Body of pancreas (tissue), 4 donors: Measurements from ENCODE around the gene TSTD2. TPM values are rescaled to one million over a fixed set of nuclear protein-coding genes. Genes with fewer than 3 reads are reported as not detected.

ENCODE experiments used
- ATAC-seq: fragments of 150-250 bp; one replicate; pipeline ENCODE4 v1.9.1; 2016
- DNase-seq, 4 donors: peaks; one replicate each; pipeline ENCODE4 v3.0.0-alpha.2; 2019
- H3K27ac ChIP-seq, 4 donors: fragments of 200-600 bp; sonication (generic); 1 replicate in 3 of 4; 2 replicates in 1 of 4; pipeline versions ENCODE4 v1.5.1 to v1.6.1; 2016 to 2019; ENCODE audit warnings: mild to moderate bottlenecking in 1 of 4, mixed read lengths in 1 of 4, moderate library complexity in 1 of 4
- H3K27me3 ChIP-seq, 2 donors: fragments of 200-600 bp; sonication (generic); one replicate each; pipeline ENCODE4 v1.6.0; 2016; ENCODE audit warnings: mild to moderate bottlenecking in 1 of 2
- H3K36me3 ChIP-seq, 2 donors: fragments of 200-600 bp; sonication (generic); replicated peaks in 1 of 2; 2 replicates each; pipeline ENCODE4 v1.5.1; 2016; ENCODE audit warnings: low read depth in 2 of 2; ENCODE audit not compliant: insufficient read depth in 1 of 2
- H3K4me1 ChIP-seq: fragments of 200-600 bp; sonication (generic); one replicate; pipeline ENCODE4 v1.6.0; 2016
- H3K4me3 ChIP-seq, 2 donors: fragments of 200-600 bp; sonication (generic); 1 replicate in 1 of 2; 2 replicates in 1 of 2; pipeline ENCODE4 v1.5.1; 2016 to 2019
- H3K9me3 ChIP-seq, 3 donors: fragments of 200-600 bp; sonication (generic); 1 replicate in 2 of 3; 2 replicates in 1 of 3; pipeline ENCODE4 v1.5.1; 2016
- CTCF ChIP-seq, 7 experiments: fragments of 450-650 bp in 4 of 7; fragments of 200-600 bp in 3 of 7; sonication (generic) in 3 of 7; IDR thresholded peaks; one replicate each; pipeline ENCODE4 v1.5.1; 2016 to 2019; ENCODE audit warnings: antibody characterized with exemption in 7 of 7
- POLR2A ChIP-seq, 3 donors: fragments of 450-650 bp; IDR thresholded peaks; one replicate each; pipeline ENCODE4 v1.6.1; 2016; ENCODE audit warnings: antibody characterized with exemption in 3 of 3, mild to moderate bottlenecking in 2 of 3
- WGBS, 2 donors: methylation state at CpG; one replicate each; pipeline ENCODE4 v1.1.5; 2017; 5-methylcytosine and 5-hydroxymethylcytosine counted together
- intact Hi-C: fragments of 100-400 bp; cut with DNase I; formaldehyde crosslinking; loops from one replicate; pipeline ENCODE4 v1.15.1; 2023
- total RNA-seq, 2 donors: library from RNA; depleted of rRNA; stranded (reverse); fragments of >200 nt; gene quantifications; one replicate each; pipeline ENCODE4 v1.1.0, GENCODE V29; 2016

The TSTD2 gene
- total RNA-seq, 2 donors from 2014 or later, result 10.9 to 16.6 TPM

DNA sequence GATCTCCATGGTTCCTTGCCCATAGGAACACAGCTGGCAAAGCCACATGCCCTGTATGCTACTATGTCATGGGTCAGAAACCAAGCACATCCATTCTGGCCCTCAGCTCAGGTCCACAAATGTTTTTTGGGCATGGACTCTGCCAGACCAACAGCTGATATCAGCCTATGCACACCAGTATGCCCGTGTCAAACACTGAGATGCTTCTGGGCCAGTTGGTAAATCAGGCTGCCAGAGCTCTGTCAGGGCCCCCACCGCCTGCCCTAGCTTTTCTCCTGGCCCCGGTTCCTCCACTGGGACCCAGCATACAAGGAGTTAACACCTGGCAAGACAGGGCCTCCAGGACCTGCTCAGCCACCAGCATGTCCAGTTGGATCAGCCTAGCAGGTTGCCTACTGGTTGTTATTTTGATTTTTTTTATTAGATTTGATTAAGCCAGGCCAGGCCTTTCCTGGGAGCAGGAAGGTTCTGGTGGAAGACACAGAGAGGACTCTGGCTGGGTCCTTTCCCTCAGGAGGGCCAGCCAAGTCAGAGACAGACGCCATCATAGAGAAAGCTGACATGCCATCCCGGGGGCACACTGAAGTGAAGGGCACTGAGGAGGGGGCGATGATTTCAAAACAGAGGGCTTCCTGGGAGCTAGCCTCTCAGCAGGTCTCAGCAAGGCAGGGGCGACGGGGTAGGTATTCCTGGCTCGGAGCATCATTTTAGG is 65.8 kb downstream of the TSTD2 start:
- Histone ChIP-seq H3K27me3 (no peaks in the 10 kb centered on the region), H3K4me3 (no peak overlapping the region), H3K9me3 (no peaks in the 10 kb centered on the region), H3K27ac (no peak overlapping the region), H3K4me1 (peaks cover 4% of the 10 kb centered on the region), H3K36me3 (peaks cover 0 to 4% of the 10 kb centered on the region in 2 donors)
- DNase-seq (no peak), ATAC-seq (no peak)
- intact Hi-C loops, result no loop called here
- TF ChIP-seq CTCF (IDR thresholded peaks at IDR 0.05) (no peak), POLR2A (IDR thresholded peaks at IDR 0.05) (no peak)
- WGBS, 2 donors, result 48 to 70% methylated on average over 7 to 9 of the region's 9 CpGs

DNA sequence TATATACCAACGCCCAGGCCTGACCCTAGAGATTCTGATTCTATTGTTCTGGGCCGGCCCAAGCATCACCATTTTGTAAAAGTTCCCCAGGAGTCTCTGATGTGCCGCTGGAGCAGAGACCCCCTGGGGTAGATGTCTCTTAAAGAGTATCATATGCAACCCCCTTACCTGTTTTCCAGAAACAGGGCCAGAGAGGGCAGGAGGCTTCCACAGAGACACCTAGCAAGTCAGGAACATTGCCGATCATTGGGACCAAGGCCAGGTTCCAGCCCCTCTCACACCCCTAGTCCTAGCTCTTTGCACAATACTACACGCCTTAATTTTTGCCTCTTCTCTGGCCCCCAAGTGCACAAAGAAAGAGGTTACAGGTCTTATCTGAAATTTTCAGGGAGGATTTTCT is 67.9 kb downstream of the TSTD2 start:
- 69 to 88% methylated on average over 5 of the region's 5 CpGs for WGBS, 2 donors
- Histone ChIP-seq H3K4me3 (no peak overlapping the region), H3K9me3 (no peaks in the 10 kb centered on the region), H3K36me3 (peaks cover 0 to 2% of the 10 kb centered on the region in 2 donors), H3K27me3 (no peaks in the 10 kb centered on the region), H3K27ac (no peak overlapping the region), H3K4me1 (peaks cover 4% of the 10 kb centered on the region)
- ATAC-seq (no peak), DNase-seq (no peak)
- TF ChIP-seq POLR2A (IDR thresholded peaks at IDR 0.05) (no peak), CTCF (IDR thresholded peaks at IDR 0.05) (no peak)
- intact Hi-C loops, result no loop called here

- 46 to 51% methylated on average over 14 of the region's 14 CpGs for WGBS, 2 donors
- Histone ChIP-seq H3K9me3 (no peaks in the 10 kb centered on the region), H3K27me3 (no peaks in the 10 kb centered on the region), H3K27ac (no peak overlapping the region), H3K4me3 (no peak overlapping the region), H3K4me1 (peaks cover 4% of the 10 kb centered on the region), H3K36me3 (peaks cover 0 to 1% of the 10 kb centered on the region in 2 donors)
- DNase-seq (peak in 3 of 4 donors; percentile 26 to 42 (median 36)), ATAC-seq (no peak)
- no peak for TF ChIP-seq CTCF (IDR thresholded peaks at IDR 0.05)
- TF ChIP-seq POLR2A (IDR thresholded peaks at IDR 0.05), result no peak
- intact Hi-C loops, result no loop called here
Observed at GRCh38 chr9:97564291-97565175, 68.6 kb downstream of the TSTD2 start.

DNA sequence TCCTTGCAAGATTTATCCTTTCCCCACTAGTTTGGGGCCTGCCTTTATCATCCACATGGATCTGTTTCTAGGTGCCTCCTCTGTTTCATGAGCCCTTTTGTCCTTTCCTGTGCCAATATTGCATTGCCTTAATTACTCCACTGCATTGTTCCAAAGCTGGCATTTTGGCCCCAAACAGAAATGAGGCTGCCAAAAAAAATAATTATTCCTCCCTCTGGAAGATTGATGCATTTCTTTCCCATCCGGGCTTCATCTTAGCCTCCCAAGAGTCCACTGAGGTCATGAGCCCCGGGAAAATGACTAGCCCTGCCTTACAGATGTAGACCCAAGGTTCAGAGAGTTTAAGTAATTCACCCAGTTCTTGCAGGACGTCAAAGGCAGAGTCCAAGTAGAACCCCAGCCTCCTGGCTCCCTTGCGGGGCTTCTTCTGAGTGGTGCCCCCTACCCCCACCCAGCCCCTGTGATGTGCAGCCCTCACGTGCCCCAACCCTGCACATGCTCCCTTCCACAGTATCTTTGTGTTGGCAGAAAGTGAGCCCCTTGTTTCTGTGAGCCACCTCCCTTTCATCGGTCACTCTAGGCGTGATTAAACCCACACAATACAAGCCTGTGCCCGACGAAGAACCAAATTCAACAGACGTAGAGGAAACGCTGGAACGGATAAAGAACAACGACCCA is 69.6 kb downstream of the TSTD2 start:
- ATAC-seq, result no peak
- Histone ChIP-seq H3K27me3 (no peaks in the 10 kb centered on the region), H3K4me3 (no peak overlapping the region), H3K36me3 (no peaks in the 10 kb centered on the region), H3K4me1 (peaks cover 6% of the 10 kb centered on the region), H3K9me3 (no peaks in the 10 kb centered on the region), H3K27ac (no peak overlapping the region)
- 74 to 82% methylated on average over 13 of the region's 13 CpGs for WGBS, 2 donors
- TF ChIP-seq POLR2A (IDR thresholded peaks at IDR 0.05) (no peak), CTCF (IDR thresholded peaks at IDR 0.05) (no peak)
- intact Hi-C loops, result no loop called here
- no peak for DNase-seq
